ENCODE data around the gene ANKRD63.

The ANKRD63 gene

GRCh38 chr15:40277471-40277870 lies 5.4 kb downstream of the ANKRD63 start:
- Histone ChIP-seq H3K4me1 (peaks cover 59 to 82% (median 64%) of the 10 kb centered on the region in 10 experiments), H3K4me2 (peak overlapping the region; percentile 94 to 99 (median 96)), H3K36me3 (no peaks in the 10 kb centered on the region), H3K27ac (peak overlapping the region in 9 of 11 experiments; percentile 17 to 48 (median 37); a peak in 14 of 22 replicates), H3K4me3 (peak overlapping the region; percentile 13 to 59 (median 32); a peak in 18 of 20 replicates), H3K9me3 (replicated peaks in 1 of 11) (no peaks in the 10 kb centered on the region), H3K9ac (peak overlapping the region; percentile 5 to 59 (median 39); a peak in 18 of 22 replicates), H3K27me3 (peaks cover 29 to 45% (median 40%) of the 10 kb centered on the region in 11 experiments), H4K20me1 (peaks cover 0 to 25% (median 8%) of the 10 kb centered on the region in 11 experiments; a peak in 9 of 22 replicates)
- no peak for TF ChIP-seq Cebpa-rat (IDR thresholded peaks at IDR 0.05)

GRCh38 chr15:40276927-40277326 lies 5.9 kb downstream of the ANKRD63 start:
- TF ChIP-seq Cebpa-rat (IDR thresholded peaks at IDR 0.05) = no peak
- Histone ChIP-seq H3K4me2 (peak overlapping the region; percentile 94 to 99 (median 96)), H3K4me3 (peak overlapping the region in 8 of 10 experiments; percentile 13 to 59 (median 37); a peak in 10 of 20 replicates), H4K20me1 (peaks cover 0 to 23% (median 6%) of the 10 kb centered on the region in 11 experiments; a peak in 9 of 22 replicates), H3K27me3 (peaks cover 24 to 40% (median 34%) of the 10 kb centered on the region in 11 experiments), H3K9me3 (replicated peaks in 1 of 11) (no peaks in the 10 kb centered on the region), H3K9ac (peak overlapping the region; percentile 5 to 59 (median 35); a peak in 16 of 22 replicates), H3K4me1 (peaks cover 57 to 80% (median 64%) of the 10 kb centered on the region in 10 experiments), H3K36me3 (no peaks in the 10 kb centered on the region), H3K27ac (peak overlapping the region in 7 of 11 experiments; percentile 17 to 48 (median 37); a peak in 12 of 22 replicates)

- no peaks in the 10 kb centered on the region for H3K36me3 ChIP-seq
- peaks cover 50 to 80% (median 65%) of the 10 kb centered on the region in 10 experiments for H3K4me1 ChIP-seq
- peak overlapping the region; percentile 94 to 99 (median 96) for H3K4me2 ChIP-seq
- H4K20me1 ChIP-seq = peaks cover 0 to 14% (median 0%) of the 10 kb centered on the region in 11 experiments; a peak in 4 of 22 replicates
- H3K27ac ChIP-seq = peak overlapping the region in 5 of 11 experiments; percentile 17 to 63 (median 33); a peak in 5 of 22 replicates
- H3K9ac ChIP-seq = peak overlapping the region in 7 of 11 experiments; percentile 1 to 45 (median 25); a peak in 6 of 22 replicates
- no peak overlapping the region for H3K4me3 ChIP-seq
- H3K27me3 ChIP-seq = peaks cover 14 to 30% (median 25%) of the 10 kb centered on the region in 11 experiments
- H3K9me3 ChIP-seq (replicated peaks in 1 of 11) = no peaks in the 10 kb centered on the region
- TF ChIP-seq Cebpa-rat (IDR thresholded peaks at IDR 0.05) = no peak
Measured at GRCh38 chr15:40275954-40276353, 6.9 kb downstream of the ANKRD63 start.

- H3K27ac ChIP-seq = peak overlapping the region in 5 of 11 experiments; percentile 17 to 63 (median 33); a peak in 6 of 22 replicates
- peak overlapping the region in 4 of 11 experiments; percentile 9 to 45 (median 27); a peak in 2 of 22 replicates for H3K9ac ChIP-seq
Measured at GRCh38 chr15:40275523-40275922, 7.3 kb downstream of the ANKRD63 start.

GRCh38 chr15:40274350-40275274 lies 8.3 kb downstream of the ANKRD63 start:
- Histone ChIP-seq H3K36me3 (no peaks in the 10 kb centered on the region), H3K4me1 (peaks cover 49 to 72% (median 64%) of the 10 kb centered on the region in 10 experiments), H3K4me3 (no peak overlapping the region), H3K27ac (peak overlapping the region in 8 of 11 experiments; percentile 27 to 74 (median 58); a peak in 14 of 22 replicates), H3K27me3 (peaks cover 2 to 17% (median 12%) of the 10 kb centered on the region in 11 experiments; a peak in 15 of 22 replicates), H3K9me3 (replicated peaks in 1 of 11) (no peaks in the 10 kb centered on the region), H4K20me1 (0 out of 22 replicates have a peak, but pooled peaks cover 0 to 3% (median 0%) of the 10 kb centered on the region in 11 experiments), H3K9ac (peak overlapping the region in 6 of 11 experiments; percentile 35 to 69 (median 46); a peak in 6 of 22 replicates), H3K4me2 (peak overlapping the region; percentile 94 to 99 (median 96); a peak in 20 of 22 replicates)
- no peak for TF ChIP-seq Cebpa-rat (IDR thresholded peaks at IDR 0.05)

More at GRCh38 chr15:40275523-40275922, 7.3 kb downstream of the ANKRD63 start:
- Histone ChIP-seq H3K4me2 (peak overlapping the region; percentile 94 to 99 (median 96)), H3K27me3 (peaks cover 10 to 26% (median 20%) of the 10 kb centered on the region in 11 experiments), H3K9me3 (replicated peaks in 1 of 11) (no peaks in the 10 kb centered on the region), H4K20me1 (peaks cover 0 to 9% (median 0%) of the 10 kb centered on the region in 11 experiments; a peak in 1 of 22 replicates), H3K36me3 (no peaks in the 10 kb centered on the region), H3K4me1 (peaks cover 50 to 76% (median 66%) of the 10 kb centered on the region in 10 experiments), H3K4me3 (no peak overlapping the region)
- no peak for TF ChIP-seq Cebpa-rat (IDR thresholded peaks at IDR 0.05)

GRCh38 chr15:40273428-40273827 lies 9.4 kb downstream of the ANKRD63 start:
- Histone ChIP-seq H3K9ac (no peak overlapping the region), H3K4me3 (no peak overlapping the region), H3K4me1 (peaks cover 37 to 60% (median 52%) of the 10 kb centered on the region in 10 experiments), H3K9me3 (replicated peaks in 1 of 11) (no peaks in the 10 kb centered on the region), H3K36me3 (no peaks in the 10 kb centered on the region), H3K27me3 (peaks cover 0 to 7% (median 6%) of the 10 kb centered on the region in 11 experiments; a peak in 9 of 22 replicates), H4K20me1 (0 out of 22 replicates have a peak, but pooled peaks cover 0 to 3% (median 0%) of the 10 kb centered on the region in 11 experiments), H3K4me2 (no peak overlapping the region), H3K27ac (no peak overlapping the region)
- no peak for TF ChIP-seq Cebpa-rat (IDR thresholded peaks at IDR 0.05)

- H3K36me3 ChIP-seq = no peaks in the 10 kb centered on the region
- no peak overlapping the region for H3K27ac ChIP-seq
- H4K20me1 ChIP-seq = no peaks in the 10 kb centered on the region
- peak overlapping the region in 4 of 11 experiments; percentile 53 to 78 (median 59); a peak in 3 of 22 replicates for H3K4me2 ChIP-seq
- H3K4me1 ChIP-seq = peaks cover 29 to 53% (median 46%) of the 10 kb centered on the region in 10 experiments
- H3K4me3 ChIP-seq = no peak overlapping the region
- no peak overlapping the region for H3K9ac ChIP-seq
- TF ChIP-seq Cebpa-rat (IDR thresholded peaks at IDR 0.05) = no peak
- H3K9me3 ChIP-seq (replicated peaks in 1 of 11) = no peaks in the 10 kb centered on the region
- no peaks in the 10 kb centered on the region for H3K27me3 ChIP-seq
Measured at GRCh38 chr15:40272485-40273056, 10.3 kb downstream of the ANKRD63 start.

Measured in BLaER1 treated with 17β-estradiol and CSF1 and Interleukin-3, amounts not matched to agents 10 nM and 100 nM (cell line).